Thoracic aorta (tissue), 2 donors: ENCODE results near the gene S100A4. TPM values are rescaled to one million over a fixed set of nuclear protein-coding genes. Genes with fewer than 3 reads are reported as not detected.
"Not testable (repeated sequence)": the region's sequence is repeated elsewhere in the genome, so short reads cannot be mapped to it uniquely, and the experiment has no call there.

Experiments used
- ATAC-seq: fragments of 150-250 bp; one replicate; pipeline ENCODE4 v1.8.0; 2017; ENCODE audit warnings: low read depth; ENCODE audit not compliant: insufficient number of reproducible peaks, low FRiP score
- DNase-seq: peaks from one replicate; pipeline ENCODE4 v3.0.0-alpha.2; 2020; ENCODE audit warnings: low spot score
- H3K27ac ChIP-seq, 2 donors: fragments of 200-600 bp; sonication (generic); 1 replicate in 1 of 2; 2 replicates in 1 of 2; pipeline ENCODE4 v1.5.1; 2016; ENCODE audit warnings: mild to moderate bottlenecking in 2 of 2, moderate library complexity in 2 of 2
- H3K27me3 ChIP-seq: fragments of 200-600 bp; sonication (generic); replicated peaks from 2 replicates; pipeline ENCODE4 v1.6.0; 2016; ENCODE audit warnings: mild to moderate bottlenecking; ENCODE audit not compliant: insufficient read depth
- H3K36me3 ChIP-seq: fragments of 200-600 bp; sonication (generic); one replicate; pipeline ENCODE4 v1.5.1; 2016
- H3K4me1 ChIP-seq, 2 donors: fragments of 200-600 bp; sonication (generic); 1 replicate in 1 of 2; 2 replicates in 1 of 2; pipeline versions ENCODE4 v1.5.1 to v1.6.0; 2016; ENCODE audit warnings: low read depth in 2 of 2, mild to moderate bottlenecking in 1 of 2; ENCODE audit not compliant: control insufficient read depth in 1 of 2
- H3K4me3 ChIP-seq: fragments of 200-600 bp; sonication (generic); 2 replicates; pipeline ENCODE4 v1.5.1; 2016; ENCODE audit warnings: mild to moderate bottlenecking
- H3K9me3 ChIP-seq: fragments of 200-600 bp; sonication (generic); 2 replicates; pipeline ENCODE4 v1.5.1; 2016
- CTCF ChIP-seq: fragments of 200-600 bp; sonication (generic); IDR thresholded peaks from one replicate; pipeline ENCODE4 v1.5.1; 2019; ENCODE audit warnings: antibody characterized with exemption
- total RNA-seq, 2 donors: library from RNA; depleted of rRNA; stranded (reverse); fragments of >200 nt; gene quantifications; one replicate each; pipeline versions ENCODE4 v1.1.0 to v1.2.3, GENCODE V29; 2016

S100A4 gene
- total RNA-seq, 2 donors from 2014 or later = 514 to 1,429 TPM

- no peak for DNase-seq
- no peak overlapping the region for H3K27ac ChIP-seq
- no peaks in the 10 kb centered on the region for H3K27me3 ChIP-seq
- no peaks in the 10 kb centered on the region for H3K4me1 ChIP-seq
- H3K36me3 ChIP-seq = no peaks in the 10 kb centered on the region
- no peak for ATAC-seq
- no peaks in the 10 kb centered on the region for H3K9me3 ChIP-seq
- TF ChIP-seq CTCF = no peak
- no peak overlapping the region for H3K4me3 ChIP-seq
Measured at GRCh38 chr1:153586347-153586746, 40.7 kb upstream of the S100A4 start.

GRCh38 chr1:153585006-153585405 lies 39.4 kb upstream of the S100A4 start:
- TF ChIP-seq CTCF = no peak
- no peaks in the 10 kb centered on the region for H3K36me3 ChIP-seq
- DNase-seq (no peak), ATAC-seq (no peak)
- no peak overlapping the region for H3K4me3 ChIP-seq
- H3K4me1 ChIP-seq = no peaks in the 10 kb centered on the region
- no peak overlapping the region for H3K27ac ChIP-seq
- H3K27me3 ChIP-seq = no peaks in the 10 kb centered on the region
- no peaks in the 10 kb centered on the region for H3K9me3 ChIP-seq

- H3K9me3 ChIP-seq = no peaks in the 10 kb centered on the region
- no peak overlapping the region for H3K4me3 ChIP-seq
- H3K4me1 ChIP-seq = no peaks in the 10 kb centered on the region
- no peak overlapping the region for H3K27ac ChIP-seq
- H3K27me3 ChIP-seq = no peaks in the 10 kb centered on the region
- ATAC-seq (no peak), DNase-seq (no peak)
- H3K36me3 ChIP-seq = no peaks in the 10 kb centered on the region
- TF ChIP-seq CTCF = no peak
Measured at GRCh38 chr1:153583976-153584375, 38.4 kb upstream of the S100A4 start.

DNA sequence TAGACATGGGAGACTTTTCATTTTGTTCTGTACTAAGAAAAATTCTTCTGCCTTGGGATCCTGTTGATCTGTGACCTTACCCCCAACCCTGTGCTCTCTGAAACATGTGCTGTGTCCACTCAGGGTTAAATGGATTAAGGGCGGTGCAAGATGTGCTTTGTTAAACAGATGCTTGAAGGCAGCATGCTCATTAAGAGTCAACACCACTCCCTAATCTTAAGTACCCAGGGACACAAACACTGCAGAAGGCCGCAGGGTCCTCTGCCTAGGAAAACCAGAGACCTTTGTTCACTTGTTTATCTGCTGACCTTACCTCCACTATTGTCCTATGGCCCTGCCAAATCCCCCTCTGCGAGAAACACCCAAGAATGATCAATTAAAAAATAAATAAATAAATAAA lies 37.9 kb upstream of the S100A4 start:
- DNase-seq, H3K4me1 ChIP-seq, H3K27ac ChIP-seq, H3K27me3 ChIP-seq, ATAC-seq, H3K9me3 ChIP-seq, H3K36me3 ChIP-seq, H3K4me3 ChIP-seq: not testable (repeated sequence)

DNA sequence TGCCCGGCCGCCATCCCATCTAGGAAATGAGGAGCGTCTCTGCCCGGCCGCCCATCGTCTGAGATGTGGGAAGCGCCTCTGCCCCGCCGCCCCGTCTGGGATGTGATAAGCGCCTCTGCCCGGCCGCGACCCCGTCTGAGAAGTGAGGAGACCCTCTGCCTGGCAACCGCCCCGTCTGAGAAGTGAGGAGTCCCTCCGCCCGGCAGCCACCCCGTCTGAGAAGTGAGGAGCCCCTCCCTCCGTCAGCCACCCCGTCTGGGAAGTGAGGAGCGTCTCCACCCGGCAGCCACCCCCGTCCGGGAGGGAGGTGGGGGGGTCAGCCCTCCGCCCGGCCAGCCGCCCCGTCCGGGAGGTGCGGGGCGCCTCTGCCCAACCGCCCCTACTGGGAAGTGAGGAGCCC lies 37.2 kb upstream of the S100A4 start:
- DNase-seq, ATAC-seq, H3K4me1 ChIP-seq, H3K27me3 ChIP-seq, H3K4me3 ChIP-seq, H3K36me3 ChIP-seq, H3K9me3 ChIP-seq, H3K27ac ChIP-seq: not testable (repeated sequence)

- no peaks in the 10 kb centered on the region for H3K9me3 ChIP-seq
- ATAC-seq = no peak
Measured at GRCh38 chr1:153578936-153579335, 33.3 kb upstream of the S100A4 start.

More at GRCh38 chr1:153578936-153579335, 33.3 kb upstream of the S100A4 start:
- TF ChIP-seq CTCF = no peak
- no peaks in the 10 kb centered on the region for H3K36me3 ChIP-seq
- peaks cover 0 to 10% of the 10 kb centered on the region in 2 donors for H3K4me1 ChIP-seq
- no peak for DNase-seq
- no peak overlapping the region for H3K4me3 ChIP-seq
- H3K27ac ChIP-seq = no peak overlapping the region
- no peaks in the 10 kb centered on the region for H3K27me3 ChIP-seq
